Amniotic stem cell (primary cell): ENCODE data around the gene SGF29.
"Not testable (repeated sequence)": the region's sequence is repeated elsewhere in the genome, so short reads cannot be mapped to it uniquely, and the experiment has no call there.

ENCODE experiments used
- DNase-seq: peaks from one replicate; lab custom pipeline; 2025; lab: John Stamatoyannopoulos, UW

SGF29 gene

GRCh38 chr16:28553776-28554633, at the start of gene SGF29:
Gene SGF29, plus strand, starts transcription at chr16:28553920. Its CDS starts 27,150 bp downstream, at chr16:28581070.
- peak; percentile 72 for DNase-seq

DNA sequence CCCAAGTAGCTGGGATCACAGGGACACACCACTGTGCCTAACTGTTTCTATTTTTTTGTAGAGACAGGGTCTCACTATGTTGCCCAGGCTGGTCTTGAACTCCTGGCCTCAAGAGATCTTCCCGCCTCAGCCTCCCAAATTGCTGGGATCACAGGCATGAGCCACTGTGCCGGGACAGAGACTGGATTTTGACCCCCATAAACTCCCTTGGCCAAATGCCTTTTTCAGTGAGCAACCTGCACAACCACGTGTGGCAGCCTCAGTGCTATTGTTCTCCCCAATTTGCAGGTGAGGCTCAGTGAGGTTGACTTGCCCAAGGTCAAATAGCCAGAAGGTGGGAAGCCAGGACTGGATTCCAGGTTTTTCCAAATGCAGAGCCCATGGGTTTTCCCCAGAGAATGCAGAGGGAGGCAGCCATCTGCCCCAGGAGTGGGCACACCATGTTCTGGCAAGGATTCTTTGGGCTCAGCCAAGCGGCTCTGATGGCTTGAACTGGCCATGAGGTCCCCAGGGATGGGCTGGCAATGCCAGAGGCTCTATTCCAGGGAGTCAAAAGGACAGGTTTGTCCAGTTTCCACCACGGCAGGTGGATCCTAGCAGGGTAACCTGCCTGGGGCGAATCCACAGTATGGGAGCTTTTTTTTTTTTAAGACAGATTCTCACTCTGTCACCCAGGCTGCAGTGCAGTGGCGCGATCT, 48.9 kb upstream of the SGF29 start:
- no peak for DNase-seq

DNA sequence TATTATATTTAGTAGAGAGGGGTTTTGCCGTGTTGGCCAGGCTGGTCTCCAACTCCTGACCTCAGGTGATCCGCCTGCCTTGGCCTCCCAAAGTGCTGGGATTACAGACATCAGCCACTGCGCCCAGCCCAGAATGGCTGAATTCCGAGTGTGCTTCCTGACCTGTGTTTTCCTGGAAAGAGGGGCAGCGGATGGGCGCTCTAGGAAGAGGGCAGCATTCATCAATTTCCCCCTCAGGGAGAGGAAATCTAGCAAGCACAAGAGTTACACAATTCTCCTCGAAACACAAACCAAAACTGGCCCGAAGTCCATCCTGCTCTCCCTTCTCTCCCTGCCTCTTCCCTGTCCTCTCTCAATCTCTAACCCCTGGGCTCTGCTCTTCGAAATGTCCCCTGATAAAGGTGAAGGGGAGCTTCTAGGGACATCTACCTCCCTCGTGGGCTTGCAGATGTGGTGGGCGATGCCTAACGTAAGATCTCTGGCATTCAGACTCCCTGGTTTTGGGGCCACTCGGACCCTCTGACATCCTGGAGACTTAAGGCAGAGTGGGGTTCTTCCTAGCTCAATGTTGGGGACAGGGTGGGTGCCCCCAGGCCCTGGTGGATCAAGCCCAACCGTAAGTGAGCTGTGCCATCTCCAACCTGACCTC, 48.1 kb upstream of the SGF29 start:
- DNase-seq = no peak

- DNase-seq = no peak
Measured at GRCh38 chr16:28511031-28511430, 42.7 kb upstream of the SGF29 start.

DNA sequence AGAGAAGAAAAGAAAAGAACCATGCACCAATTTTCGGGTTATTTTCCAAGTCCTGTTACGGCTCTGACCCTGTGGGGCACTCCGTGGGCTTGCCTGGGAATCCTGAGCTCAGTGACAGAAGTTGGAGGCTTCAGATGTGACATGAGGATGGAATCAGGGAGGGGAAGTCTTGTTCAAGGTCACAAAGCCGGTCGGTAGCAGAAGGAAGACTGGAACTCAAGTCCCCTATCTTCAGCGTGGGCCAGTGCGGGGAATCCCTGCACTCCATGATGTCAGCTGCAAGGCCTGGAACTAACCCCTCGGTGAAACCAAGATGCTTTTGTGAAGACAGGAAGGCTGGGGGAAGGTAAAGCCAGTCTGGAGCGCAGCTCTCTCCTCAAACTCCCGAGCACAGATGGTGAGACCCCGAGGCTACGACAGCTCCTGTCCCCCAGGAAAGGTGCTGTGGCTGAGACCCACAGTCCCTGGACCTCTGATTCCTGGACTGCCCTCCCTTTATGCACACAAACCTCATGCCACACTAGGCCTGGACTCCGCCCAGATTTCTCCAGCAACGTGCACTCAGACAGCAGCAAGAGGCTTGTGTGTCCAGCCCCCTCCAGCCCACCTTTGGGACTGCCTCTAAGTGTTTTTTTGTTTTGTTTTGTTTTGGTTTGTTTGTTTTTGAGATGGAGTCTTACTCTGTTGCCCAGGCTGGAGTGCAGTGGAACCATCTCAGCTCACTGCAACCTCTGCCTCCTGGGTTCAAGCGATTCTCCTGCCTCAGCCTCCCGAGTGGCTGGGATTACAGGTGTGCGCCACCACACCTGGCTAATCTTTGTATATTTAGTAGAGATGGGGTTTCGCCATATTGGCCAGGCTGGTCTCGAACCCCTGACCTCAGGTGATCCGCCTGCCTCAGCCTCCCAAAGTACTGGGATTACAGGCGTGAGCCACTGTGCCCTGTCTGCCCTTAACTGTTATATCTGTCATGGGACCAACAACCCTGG, 41.6 kb upstream of the SGF29 start:
- no peak for DNase-seq

DNA sequence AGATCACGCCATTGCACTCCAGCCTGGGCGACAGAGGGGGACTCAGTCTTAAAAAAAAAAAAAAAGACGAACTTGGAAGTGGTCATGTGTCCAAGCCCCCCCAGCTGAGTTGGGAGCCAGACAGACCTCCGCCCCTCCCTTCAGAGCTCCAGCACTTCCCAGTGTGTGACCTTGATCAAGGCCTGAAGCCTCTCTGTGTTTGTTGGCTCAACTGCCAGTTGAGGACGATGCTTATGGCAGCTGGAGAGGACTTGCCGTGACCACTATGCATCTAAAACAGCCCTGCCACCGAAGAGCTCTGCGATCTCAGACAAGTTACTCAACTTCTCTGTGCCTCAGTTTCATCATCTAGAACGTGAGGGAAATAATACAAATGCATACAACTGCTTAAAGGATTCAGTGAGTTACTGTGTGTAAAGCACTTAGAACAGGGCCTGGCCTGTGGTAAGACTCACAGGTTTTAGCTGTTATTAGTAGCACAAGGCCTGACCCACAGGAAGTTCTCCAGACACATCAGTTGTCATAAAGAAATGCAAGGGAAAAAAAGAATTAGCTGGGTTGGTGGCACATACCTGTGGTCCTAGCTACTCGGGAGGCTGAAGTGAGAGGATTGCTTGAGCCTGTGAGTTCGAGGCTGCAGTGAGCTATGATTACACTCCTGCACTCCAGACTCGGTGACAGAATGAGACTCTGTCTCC, 40.1 kb upstream of the SGF29 start:
- DNase-seq = no peak

DNA sequence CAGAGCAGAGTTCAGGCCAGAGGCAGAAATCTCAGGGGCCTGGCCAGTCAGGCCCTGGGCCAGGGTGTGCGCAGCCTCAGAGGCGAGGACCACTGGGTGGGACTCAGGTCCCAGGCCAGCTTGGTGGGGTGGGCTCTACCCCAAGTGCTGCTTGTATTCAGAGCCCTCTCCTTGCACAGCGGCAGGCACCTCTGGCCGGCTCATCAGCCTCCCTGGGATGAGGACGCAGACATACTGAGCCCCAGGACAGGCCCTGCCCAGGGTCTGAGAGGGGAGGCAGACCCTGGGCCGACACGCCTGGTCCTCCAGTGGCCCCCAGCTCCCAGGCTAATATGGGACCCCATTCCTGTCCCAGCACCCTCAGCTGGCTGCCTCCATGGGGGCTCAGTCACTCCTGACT, 39.5 kb upstream of the SGF29 start:
- no peak for DNase-seq

DNA sequence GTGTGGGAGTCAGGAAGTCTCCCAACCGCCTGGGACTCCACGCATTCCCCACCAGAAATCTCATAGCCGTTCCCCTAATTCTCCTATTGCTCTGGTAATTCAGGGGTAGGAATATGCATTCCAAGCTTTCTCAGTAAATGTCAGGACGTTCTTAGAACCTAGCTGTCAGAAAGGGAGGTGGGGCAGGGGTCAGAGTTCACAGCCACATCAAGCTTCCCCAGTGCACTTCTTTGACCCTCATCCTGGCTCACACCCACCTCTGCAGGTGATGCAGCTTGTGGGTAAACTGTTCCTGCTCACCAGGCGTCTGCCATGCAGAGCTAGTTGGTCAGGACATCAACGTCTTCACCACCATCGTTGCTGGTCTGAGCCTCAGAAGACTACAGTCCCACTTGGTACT, 33.0 kb upstream of the SGF29 start:
- DNase-seq = no peak

DNA sequence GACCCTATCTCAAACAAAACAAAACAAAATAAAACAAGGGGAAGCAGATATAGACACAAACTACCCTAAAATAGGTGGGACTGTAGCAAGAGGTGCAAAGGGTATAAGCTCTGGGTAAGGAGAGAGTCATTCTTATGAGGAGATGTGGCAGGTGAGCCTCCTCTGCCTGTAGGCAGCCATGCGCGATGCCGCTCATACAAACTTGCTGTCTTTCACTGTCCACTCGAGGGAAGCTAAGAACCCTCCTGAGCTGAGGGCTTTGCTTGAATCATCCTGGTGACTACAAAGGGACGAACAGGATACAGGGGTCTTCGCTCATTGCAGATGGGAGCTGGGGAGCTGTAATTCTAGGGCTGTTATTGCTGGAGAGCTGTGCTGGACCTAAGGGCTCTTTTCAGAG, 32.3 kb upstream of the SGF29 start:
- no peak for DNase-seq

GRCh38 chr16:28522792-28523191, 30.9 kb upstream of the SGF29 start:
- no peak for DNase-seq

- no peak for DNase-seq
Measured at GRCh38 chr16:28524681-28525171, 29.0 kb upstream of the SGF29 start.

DNA sequence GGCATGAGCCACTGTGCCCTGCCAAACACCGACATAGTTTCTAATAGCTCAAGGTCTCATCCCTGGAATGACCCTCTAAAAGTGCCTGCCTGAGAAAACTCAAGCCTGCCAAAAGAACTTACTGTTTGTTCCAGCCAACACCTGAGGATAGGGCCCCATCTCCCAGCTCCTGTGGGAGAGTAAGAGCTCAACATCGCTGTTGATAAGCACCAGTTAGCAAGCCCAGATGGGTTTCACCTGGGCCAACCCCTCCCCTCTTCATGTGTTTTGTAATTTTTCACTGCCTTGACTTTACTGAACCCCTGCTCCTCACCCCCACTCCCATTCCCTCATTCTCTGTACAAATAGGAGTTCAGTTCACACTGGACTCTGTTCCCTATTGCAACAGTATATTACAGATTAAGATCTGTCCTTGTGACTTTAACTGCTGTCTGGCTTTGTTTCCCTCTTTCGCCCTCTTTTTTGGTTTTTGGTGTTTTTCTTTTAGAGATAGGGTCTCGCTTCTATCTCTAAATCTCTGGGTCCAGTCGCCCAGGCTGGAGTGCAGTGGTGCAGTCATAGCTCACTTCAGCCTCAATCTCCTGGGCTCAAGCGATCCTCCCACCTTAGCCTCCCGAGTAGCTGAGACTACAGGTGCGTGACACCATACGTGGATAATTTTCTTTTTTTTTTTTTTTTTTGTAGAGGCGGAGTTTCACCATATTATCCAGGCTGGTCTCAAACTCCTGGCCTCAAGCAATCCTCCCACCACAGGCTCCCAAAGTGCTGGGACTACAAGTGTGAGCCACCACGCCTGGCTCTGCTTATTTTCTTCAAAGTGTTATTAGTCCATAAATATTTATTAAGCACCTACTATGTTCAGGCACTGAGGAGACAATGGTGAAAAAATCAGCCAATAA, 27.3 kb upstream of the SGF29 start:
- DNase-seq = no peak

DNA sequence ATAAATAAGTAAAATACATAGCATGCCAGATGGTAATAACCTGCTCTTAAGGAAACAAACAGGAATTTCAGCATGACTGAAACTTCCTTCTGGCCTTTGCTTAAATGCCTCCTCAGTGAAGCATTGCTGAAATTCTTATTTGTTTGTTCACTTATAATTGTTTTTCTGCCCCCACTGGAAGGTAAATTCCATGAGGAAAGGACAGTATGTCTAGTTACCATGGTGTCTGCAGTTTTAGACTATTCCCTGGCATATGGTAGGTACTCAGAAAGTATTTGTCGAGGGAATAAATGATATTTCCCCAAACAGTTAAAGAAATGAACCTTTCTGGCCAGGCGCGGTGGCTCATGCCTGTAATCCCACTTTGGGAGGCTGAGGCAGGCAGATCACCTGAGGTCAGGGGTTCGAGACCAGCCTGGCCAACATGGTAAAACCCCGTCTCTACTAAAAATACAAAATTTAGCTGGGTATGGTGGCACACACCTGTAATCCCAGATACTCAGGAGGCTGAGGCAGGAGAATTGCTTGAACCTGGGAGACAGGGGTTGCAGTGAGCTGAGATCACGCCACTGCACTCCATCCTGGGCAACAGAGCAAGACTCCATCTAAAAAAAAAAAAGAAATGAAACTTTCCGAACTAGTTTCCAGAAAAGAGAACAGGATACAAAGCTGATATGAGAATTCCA, 26.5 kb upstream of the SGF29 start:
- not testable (repeated sequence) for DNase-seq

- DNase-seq = no peak
Measured at GRCh38 chr16:28527985-28528384, 25.7 kb upstream of the SGF29 start.

GRCh38 chr16:28528463-28528867, 25.3 kb upstream of the SGF29 start:
- no peak for DNase-seq

- no peak for DNase-seq
Measured at GRCh38 chr16:28529124-28529523, 24.6 kb upstream of the SGF29 start.

DNA sequence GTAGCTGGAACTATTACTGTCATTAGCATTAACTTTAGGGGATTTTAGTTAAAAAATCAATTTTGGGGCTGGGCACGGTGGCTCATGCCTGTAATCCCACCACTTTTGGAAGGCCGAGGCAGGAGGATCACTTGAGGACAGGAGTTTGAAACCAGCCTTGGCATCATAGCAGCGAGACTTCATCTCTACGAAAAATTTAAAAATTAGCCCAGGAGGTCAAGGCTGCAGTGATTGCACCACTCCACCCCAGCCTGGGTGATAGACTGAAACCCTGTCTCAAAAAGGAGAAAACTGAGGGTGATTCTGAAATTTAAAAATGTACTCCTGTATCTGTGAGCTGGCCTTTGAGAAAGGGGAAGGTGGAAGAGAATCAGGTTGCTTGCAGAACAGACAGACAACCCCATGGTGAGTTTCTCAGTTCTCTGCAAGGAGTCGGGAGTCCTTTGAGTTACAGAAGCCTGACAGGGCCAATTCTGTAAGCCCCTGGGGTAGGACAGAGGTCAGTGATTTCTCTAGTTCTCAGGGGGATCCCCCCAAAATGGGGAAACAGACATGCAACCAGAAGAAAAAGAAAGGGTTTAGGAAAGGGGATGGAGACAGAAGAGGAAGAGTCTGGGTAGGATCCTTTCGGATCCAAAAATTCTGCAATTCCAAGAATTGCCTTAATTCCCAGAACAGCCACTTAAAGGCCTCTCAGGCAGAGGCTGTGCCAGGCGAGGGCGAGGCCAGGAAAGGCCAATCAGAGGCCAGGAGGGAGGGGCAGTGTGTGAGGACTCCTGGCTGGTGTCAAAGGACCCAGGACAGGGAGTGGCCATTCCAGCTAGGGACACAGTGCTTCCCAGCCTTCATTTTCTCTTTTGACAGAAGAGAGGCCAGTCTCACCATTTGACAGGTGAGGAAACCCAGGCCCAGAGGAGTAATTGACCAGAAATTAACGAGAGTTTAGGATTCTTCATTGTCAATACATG, 21.7 kb upstream of the SGF29 start:
- no peak for DNase-seq
